SK-N-SH treated with all-trans-retinoic acid at 6 μM for 48 hours (cell line): Measurements from ENCODE around the gene ARSJ.

Experiments
- TF ChIP-seq, protein P1 (sequence below): fragments of 250-450 bp; sonication (Bioruptor Pico); IDR thresholded peaks from 2 replicates; pipeline ENCODE4 v1.5.0; 2020; ENCODE audit warnings: mild to moderate bottlenecking, moderate library complexity

The ARSJ gene

DNA sequence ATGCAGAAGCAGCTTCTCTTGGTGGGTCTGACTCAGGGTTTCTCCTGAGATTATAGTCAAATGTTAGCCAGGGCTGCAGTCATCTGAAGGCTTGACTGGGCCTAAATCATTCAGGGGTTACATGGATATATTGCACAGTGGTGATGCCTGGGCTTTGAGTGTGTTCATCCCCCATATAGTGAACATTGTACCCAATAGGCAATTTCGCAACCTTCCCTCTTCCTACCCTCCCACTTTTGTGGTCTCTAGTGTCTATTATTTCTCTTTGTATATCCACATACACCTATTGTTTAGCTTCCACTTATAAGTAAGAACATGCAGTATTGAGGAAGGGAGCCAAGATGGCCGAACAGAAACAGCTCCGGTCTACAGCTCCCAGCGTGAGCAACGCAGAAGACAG, 127.6 kb downstream of the ARSJ start (continued):
- TF ChIP-seq, protein P1, sequence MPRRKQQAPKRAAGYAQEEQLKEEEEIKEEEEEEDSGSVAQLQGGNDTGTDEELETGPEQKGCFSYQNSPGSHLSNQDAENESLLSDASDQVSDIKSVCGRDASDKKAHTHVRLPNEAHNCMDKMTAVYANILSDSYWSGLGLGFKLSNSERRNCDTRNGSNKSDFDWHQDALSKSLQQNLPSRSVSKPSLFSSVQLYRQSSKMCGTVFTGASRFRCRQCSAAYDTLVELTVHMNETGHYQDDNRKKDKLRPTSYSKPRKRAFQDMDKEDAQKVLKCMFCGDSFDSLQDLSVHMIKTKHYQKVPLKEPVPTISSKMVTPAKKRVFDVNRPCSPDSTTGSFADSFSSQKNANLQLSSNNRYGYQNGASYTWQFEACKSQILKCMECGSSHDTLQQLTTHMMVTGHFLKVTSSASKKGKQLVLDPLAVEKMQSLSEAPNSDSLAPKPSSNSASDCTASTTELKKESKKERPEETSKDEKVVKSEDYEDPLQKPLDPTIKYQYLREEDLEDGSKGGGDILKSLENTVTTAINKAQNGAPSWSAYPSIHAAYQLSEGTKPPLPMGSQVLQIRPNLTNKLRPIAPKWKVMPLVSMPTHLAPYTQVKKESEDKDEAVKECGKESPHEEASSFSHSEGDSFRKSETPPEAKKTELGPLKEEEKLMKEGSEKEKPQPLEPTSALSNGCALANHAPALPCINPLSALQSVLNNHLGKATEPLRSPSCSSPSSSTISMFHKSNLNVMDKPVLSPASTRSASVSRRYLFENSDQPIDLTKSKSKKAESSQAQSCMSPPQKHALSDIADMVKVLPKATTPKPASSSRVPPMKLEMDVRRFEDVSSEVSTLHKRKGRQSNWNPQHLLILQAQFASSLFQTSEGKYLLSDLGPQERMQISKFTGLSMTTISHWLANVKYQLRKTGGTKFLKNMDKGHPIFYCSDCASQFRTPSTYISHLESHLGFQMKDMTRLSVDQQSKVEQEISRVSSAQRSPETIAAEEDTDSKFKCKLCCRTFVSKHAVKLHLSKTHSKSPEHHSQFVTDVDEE (CRISPR knock-in tag): no peak
